Amygdala (tissue), 56 donors: ENCODE results near the gene TMPRSS15.

Source experiments
- DNase-seq, 56 donors: peaks; one replicate each; lab custom pipeline; 2025; lab: John Stamatoyannopoulos, UW

TMPRSS15 gene

DNA sequence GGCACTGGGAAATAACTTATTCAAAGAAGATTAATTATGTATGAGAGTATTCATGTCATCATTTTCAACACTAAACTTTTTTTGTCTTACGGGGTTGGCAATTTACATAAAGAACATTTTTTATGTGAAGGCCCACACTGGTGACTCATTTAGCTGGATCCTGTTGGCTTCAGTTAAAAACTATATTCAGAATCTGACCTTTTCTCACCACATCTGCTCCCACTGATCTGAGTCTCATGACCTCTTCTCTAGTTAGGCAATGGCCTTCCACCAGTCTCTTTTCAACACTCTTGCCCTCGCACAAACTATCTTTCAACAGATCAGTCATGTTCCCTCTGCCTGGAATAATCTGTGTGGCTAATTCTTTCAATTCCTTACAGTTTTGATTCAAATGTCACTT is 53.4 kb downstream of the TMPRSS15 start:
- DNase-seq = no peak

DNA sequence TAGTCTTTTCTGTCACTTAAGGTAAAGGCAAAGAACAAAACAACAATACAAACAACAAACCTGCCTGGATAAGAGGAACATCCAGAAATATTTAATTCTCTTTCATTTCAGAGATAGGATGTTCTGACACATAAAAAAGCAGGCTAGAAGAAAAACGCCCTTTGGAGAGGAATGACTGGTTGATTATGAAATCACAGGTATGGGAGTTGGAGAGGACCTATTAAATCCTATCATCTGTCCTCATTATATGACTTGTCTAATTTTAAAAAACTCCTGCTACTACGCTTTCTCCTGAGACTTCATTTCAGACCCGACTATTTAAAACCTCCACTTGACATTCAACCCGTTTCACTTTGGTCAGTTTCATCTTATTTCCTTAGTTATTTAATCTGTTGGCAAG is 54.1 kb downstream of the TMPRSS15 start:
- DNase-seq = no peak

DNA sequence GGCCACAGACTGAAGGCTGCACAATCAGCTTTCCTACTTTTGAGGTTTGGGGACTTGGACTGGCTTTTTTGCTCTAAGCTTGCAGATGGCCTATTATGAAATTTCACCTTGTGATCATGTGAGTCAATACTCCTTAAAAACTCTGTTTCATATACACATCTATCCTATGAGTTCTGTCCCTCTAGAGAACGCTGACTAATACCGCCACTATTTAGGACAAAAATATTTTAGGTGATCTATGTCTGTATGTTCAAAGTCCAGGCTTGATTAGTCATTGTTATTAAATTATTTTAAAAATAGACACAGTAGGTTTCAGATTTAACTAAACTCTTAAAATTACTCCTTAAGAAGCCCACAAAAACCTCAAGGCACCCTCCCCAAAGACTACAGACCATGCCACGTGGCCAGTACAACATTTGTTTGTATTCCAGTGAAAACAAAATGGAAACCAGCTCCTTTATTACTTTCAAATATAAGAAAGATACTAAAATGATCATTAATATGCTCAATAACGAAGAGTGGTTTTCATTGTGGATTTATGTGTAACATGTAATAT is 63.1 kb downstream of the TMPRSS15 start:
- no peak for DNase-seq

DNA sequence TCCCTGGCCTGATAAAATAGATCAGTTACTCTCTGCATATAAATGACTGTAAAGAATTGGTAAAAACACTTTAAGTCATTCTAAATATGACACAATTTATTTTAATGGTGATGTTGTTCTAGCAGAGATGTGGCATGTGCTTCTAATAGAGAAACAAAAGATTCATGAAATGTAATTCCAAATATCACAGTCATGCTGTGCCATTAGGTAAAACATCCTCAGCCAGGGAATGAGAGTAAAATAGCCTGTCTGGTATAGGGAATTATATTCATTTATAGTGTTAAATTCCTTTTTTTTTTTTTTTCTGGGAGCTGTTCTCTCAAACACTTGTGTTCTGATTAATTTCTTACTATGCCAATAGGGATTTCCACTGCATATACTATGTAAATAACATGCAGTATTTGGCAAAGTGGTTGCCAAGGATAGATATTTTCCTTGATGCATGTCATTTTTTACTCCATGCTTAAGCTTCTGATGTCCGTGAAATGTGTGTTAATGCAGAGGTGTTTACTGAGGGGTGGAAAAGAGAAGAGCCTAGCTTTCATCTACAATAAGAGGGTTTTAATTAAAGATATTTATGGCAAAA is 67.8 kb downstream of the TMPRSS15 start:
- DNase-seq = no peak

DNA sequence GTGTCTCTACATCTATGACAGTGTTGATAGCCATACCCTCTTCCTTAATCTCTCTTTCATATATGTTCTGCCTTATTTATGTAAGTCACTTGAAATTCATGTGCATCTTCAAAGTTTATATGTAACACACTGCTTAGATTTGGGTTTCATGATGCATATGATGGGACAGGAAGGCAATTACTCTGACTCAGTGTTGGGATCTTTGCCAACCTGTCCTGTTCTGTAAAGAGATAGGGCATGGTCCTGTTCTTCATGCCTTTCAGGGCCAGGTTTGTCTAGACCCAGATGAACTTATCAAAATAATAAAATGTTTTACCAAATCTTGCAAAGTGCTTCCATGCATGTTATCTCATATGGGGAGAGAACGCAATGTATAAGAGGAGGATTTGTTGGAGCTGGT is 69.5 kb downstream of the TMPRSS15 start:
- no peak for DNase-seq

DNA sequence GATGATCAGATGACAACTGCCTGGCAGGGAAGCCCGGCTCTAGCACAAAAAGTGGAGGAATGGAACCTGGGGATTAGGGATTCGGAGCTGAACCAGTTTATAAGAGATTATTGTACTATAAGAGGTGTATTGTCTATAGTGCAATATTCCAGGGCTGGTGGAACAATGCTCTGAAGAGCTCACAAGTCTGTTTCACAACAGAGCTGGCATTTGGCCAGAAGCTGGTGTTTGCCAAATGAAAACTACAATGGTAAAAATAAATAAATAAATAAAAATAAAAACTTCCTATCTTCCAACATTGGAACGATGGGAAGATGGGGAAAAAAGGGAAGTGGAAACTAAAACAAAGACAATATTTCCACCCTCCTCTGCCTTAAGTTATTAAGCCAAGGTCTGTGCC is 85.4 kb downstream of the TMPRSS15 start:
- DNase-seq = no peak

DNA sequence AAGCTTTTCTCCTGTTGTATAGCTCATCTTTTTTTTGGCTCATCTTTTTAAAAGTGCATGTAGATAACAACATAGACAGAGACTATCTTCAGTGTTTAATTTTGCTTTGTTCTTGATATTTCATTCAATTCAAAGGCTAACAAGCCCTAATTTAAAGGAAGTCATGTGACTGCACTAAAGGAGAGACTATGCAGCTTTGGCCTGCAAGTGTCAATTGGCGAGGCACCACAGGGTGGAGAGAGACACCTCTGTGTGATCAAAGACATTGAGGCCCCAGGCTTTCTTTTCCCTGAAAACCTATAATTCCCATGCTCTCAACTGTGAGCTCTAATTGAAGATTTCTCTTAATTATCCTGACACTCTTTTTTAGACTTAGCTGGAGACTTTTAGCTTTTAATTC is 105.4 kb downstream of the TMPRSS15 start:
- DNase-seq = no peak

DNA sequence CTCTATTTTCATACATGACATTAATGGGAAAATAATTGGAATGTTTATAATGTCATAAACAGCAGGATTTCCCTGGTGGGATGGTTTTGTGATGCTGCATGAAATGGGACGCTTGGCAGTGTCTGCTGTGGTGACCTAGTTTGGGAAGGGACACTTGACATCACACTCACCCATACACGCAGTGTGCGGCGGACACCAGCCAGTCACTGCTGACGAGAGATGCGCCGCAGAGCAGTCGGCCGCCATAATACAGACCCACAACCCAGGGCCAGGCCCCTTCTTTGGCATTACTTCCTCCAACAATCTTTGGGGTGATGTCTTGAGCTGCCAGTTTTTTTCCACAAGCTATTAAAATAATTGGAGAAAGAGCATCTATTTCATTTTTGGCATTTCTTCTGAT is 109.5 kb downstream of the TMPRSS15 start:
- no peak for DNase-seq

DNA sequence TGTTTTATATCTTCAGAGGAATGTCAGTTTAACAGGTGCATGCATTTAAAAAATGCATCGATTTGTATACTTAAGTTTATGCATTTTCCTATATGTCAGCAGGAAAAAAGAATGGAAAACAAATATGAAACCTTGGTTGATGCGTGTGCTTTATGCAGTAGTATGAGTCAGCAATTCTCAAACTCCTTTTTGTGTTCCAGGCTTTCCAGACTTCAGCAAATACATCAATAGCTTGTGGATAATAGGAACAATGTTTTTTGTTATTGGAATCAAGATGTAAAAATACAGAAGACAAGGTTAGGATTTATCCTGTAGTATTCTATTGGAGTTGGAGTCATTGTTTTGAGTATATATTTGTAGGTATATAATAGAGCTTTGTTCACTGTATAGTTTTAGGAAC is 113.7 kb downstream of the TMPRSS15 start:
- DNase-seq = no peak

DNA sequence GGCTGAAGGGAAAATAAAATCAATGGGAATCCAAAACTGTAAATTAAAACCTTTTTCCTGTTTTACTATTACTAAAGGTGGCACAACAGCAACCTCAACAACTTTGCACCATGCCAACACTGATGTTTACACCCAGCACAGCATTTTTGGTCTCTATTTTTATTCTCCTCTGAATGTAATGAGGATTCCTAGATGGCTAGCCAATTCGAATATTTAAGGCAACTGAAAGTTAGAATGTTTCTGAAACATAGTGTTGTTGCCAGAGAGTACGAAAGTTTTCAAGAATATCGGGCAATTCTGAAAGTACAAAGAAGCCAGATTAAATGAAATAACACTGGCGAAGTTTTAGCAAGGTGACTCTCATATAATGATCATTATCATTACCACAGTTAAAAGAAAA is 118.2 kb downstream of the TMPRSS15 start:
- DNase-seq = no peak

DNA sequence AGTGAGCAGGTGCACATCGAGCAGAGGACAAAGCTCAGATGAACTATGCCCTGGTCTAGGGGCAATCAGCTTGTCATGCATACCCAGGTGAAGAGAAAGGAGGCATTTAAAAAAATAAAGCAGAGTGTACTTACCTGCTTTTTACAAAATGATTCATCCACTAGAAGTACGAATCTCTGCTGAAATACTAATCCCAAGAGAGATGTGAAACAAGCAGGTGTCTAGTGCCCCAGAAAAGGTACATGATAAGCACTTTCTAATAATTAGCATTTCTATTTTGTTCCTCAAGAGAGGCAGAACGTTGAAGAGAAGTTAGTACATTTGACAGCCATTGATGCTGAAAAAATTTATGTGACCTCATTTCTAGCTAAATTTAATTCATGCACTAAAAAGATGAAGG is 127.8 kb downstream of the TMPRSS15 start:
- DNase-seq = no peak

DNA sequence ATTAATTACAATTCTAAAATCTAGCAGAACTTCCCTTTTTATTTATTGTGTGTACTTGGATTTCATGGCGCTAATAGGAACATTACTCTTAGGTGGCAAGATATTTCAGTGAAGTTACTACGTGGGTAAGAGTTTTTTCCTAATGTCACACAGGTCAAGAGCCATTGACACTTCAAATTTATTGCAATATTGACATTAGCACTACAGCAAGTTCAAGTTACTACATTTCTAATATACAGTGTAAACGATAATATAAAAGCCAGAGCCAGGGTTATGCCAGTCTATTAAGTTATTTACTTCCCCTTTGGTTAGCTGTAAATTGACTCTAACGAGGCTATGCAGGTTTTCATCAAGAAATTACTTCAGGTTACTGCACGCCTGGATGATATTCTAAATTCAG is 129.2 kb downstream of the TMPRSS15 start:
- DNase-seq = no peak

DNA sequence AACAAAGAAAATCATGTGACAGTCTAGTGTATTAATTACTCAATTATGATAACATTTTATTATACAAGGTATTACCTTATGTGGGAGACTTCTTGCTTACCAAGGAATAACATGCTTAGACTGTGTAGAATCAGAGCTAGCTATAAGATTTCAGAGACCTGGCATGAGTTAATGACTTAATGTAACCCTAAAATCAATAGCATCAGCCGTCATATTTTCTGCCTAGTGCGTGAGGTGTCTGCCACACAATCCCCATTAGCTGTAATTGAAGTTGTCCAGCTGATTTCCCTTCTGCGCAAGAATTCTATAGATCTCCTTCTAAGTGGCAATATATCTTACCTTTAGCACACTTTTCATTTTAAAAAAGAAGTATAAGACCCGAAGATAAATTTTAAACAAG is 130.2 kb downstream of the TMPRSS15 start:
- no peak for DNase-seq

DNA sequence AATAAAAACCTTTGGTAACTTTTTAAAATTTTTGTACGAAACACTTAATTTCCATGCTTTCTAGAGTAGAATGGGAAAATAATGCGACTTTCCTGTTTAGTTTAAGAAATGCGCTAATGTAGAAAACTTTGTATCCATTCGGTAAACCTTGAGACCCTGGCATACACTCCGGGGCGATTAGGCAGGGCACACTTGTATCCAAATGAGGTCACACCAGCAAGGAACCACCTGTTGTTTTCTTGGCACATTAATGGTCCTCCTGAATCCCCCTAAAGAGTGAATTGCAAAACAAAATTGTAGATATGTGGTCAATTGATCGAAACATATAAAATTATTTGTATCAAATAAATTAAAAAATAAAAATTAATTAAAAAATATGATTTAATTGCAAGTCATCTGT is 133.7 kb downstream of the TMPRSS15 start:
- no peak for DNase-seq

DNA sequence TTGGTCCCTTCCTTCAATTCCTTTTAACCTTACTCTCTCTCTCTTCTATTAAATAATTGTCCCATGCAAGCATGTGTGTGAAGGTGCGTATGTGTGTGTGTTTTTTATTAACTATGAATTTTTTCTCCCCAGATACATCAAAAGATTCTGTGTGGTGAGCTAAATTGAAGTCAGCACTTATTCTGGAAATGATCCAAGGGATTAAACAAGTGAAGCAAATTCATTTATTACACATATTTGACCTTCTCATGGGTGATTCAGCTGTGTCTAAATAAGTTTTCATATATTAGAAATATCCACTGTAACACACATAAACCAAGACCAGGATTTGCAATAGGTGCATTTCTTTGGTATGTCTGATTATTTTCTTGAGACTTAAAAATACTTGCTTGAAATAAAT is 134.7 kb downstream of the TMPRSS15 start:
- DNase-seq = no peak

DNA sequence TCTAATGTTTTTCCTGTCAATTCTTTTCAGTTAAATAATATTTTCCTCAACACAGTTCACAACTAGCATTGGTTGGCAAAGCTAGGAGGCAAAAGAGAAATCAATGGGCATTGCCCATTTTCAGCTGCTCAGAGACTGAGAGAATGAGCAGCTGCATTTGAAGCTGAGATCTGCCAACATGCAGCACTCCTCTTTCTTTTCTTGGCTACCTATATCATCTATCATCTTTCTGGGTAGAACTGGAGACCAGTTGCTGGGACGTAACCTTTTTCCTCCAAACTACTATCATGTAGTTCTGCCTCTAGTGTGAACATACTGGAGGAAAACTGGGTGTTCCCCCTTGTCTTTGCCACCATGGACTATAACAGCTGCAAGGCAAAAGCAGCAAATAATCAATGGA is 136.1 kb downstream of the TMPRSS15 start:
- no peak for DNase-seq

DNA sequence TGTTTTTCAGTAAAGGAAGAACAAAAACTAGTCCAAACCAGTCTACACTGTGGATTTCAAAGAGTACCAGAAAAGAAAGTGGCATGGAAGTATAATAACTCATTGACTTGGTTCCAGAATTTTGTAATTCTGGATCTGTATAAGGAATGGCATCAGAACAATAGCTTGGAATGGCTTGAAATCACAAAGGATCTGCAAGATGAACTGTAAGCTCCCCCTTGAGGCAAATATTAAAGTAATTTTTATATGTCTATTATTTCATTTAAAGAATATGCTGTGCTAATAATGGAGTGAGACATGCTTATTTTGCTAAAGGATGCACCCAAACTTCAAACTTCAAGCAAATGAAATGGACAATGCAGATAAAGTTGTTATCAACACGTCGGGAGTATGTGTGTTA is 137.6 kb downstream of the TMPRSS15 start:
- no peak for DNase-seq

DNA sequence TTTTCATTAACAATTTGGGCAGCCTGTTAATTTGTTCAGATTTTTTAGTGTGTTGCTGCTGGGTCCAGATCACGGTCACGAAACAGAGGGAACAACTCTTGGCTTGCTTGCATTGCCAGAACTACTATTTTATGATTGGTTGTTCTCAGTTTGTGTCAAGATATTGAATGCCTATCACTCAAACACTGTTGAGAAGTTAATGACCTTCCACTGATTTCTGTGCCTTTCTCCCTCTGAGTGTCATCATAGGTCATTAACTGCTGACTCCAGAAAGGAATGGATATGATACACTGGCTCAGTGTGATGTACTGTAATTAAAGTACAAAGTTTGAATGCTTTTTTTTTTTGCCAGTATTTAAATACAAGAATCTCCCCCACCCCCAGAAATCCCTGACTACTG is 149.8 kb downstream of the TMPRSS15 start:
- no peak for DNase-seq

DNA sequence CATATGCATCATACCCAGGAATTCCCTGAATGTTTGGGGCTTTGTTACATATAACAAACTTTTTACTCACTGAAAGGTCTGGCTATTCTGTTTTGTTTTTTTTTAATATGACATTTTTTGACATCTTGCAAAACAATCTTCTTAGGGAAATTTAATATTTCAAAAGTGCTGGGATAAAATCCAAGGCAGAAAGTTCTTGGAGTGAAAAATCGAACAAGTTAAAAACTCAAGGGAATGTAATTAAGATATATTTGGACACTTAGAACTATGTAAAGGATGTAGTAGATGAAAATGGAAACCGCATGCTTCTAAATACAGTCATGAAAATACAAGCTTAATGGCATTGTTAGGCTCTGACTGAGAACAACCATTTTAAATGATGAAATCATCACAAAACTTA is 150.4 kb downstream of the TMPRSS15 start:
- no peak for DNase-seq

DNA sequence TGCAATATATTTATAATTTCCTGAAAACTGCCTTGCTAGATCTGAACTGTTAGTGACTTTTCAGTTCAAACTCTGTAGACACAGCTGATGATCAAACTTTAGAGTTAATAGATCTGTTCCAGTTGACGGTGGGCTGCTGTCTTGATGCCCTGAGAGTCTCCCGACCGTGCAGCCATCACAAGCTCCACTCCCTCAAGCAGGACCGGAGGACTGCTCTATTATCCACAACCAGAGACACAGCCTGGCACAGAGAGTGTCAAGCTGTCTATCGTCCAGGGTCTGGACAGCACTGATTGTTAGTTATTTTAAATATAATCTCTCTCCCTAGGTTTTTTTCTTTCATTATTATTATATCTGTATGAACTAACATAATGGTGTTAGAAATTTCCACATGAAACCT is 150.9 kb downstream of the TMPRSS15 start:
- DNase-seq = no peak

DNA sequence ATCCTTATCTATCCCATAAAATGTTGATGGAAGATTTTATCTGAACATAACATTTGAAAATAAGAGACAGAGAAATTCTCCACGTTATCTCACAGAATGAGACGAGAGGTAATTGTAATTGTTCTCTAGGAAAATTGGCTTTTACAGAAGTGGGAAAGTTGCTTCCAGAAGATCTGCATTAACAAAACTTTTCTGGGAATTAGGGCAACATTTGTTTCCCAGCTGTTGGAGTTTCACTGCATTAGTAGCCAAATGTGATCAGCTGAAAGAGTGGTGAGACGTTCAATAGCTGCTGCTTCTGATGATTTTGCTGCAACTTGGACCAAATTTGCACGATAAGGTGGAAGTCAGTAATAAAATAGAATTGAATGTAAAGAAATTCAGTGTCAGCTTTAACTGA is 151.3 kb downstream of the TMPRSS15 start:
- DNase-seq = no peak

DNA sequence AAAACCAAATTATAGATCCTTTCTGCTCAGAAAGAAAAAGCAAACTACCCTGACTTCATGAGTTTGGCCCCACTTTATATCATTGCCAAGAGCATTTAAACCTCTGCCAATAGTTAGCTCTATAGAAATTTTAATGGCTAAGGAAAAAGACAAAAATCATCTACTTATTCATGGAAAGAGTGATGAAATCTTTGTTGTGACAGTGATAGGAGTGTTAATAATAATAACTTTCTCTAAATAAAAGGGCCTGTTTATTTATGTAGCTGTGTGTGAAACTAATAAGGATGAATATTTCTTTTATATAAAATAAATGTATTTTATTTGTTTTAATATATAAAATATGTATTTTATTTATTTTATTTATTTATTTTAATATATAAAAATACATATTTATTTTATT is 152.5 kb downstream of the TMPRSS15 start:
- DNase-seq = no peak

DNA sequence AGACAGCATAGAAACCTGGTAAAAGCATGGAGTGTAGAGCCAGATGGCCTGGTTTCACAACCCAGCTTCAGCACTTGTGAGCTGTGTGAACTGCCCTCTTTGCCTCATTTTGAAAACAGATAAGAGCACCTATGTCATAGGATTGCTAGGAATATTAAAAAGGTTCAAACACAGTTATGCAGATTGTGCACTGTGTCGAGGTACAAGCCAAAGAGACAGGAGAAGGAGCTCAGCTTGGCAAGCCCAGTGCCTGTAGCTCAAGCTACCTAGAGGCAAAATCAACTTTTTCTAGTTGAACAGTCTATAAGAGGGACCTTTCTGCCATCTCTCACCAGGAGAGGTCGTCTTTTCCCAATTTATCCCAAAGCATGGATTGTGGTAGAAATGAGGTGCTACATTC is 153.9 kb downstream of the TMPRSS15 start:
- no peak for DNase-seq
